Measurements from ENCODE around the gene LTB4R2. TPM values are rescaled to one million over a fixed set of nuclear protein-coding genes. Genes with fewer than 3 reads are reported as not detected.

Gene LTB4R2
- polyA plus RNA-seq, 2 of the 4 experiments (the other 2 are of a cell fraction): 5.8 to 8.6 TPM

GRCh38 chr14:24270537-24271133 is 39.3 kb upstream of the LTB4R2 start:
- peak; percentile 51 to 69 for ATAC-seq
- no peak for DNase-seq (ENCODE audit: low read depth in 1 of 2, low spot score in 1 of 2)
- Histone ChIP-seq H3K4me2 (peak overlapping the region; percentile 85), H3K4me3 (peak overlapping the region; percentile 59), H3K27ac (peak overlapping the region; percentile 89 to 97), H3K4me1 (0 out of 3 replicates have a peak, but pooled peaks cover 5% of the 10 kb centered on the region), H3K9me3 (no peaks in the 10 kb centered on the region)
- CTCF ChIA-PET: interaction anchor here (1.0 to 34.0 kb wide), 15 partner anchors 9 to 167 kb away, joined by 3 to 469 read pairs (median 5); partner anchors contain the start of genes CIDEB, DHRS1, LTB4R and LTB4R2
- no peak for FAIRE-seq
- WGBS (ENCODE audit: missing lambda C conversion rate): 24% methylated on average over 10 of the region's 13 CpGs
- POLR2A ChIA-PET: interaction anchor here (0.6 to 1.9 kb wide), 22 partner anchors 9 to 170 kb away, joined by 3 to 53 read pairs (median 4); partner anchors contain the start of genes CBLN3, CHMP4A, CIDEB and DHRS1
- TF ChIP-seq ZNF302 (CRISPR knock-in tag; IDR thresholded peaks at IDR 0.05): no peak
- TF ChIP-seq HDAC2 (IDR thresholded peaks at IDR 0.05): peak; percentile 86; the same call in 1 of the 2 replicates
- no peak for TF ChIP-seq ELK1 (IDR thresholded peaks at IDR 0.05; ENCODE audit: low read depth, low read length)
- peak; percentile 70; the same call in 1 of the 2 replicates for TF ChIP-seq CHD4 (IDR thresholded peaks at IDR 0.05; ENCODE audit: borderline replicate concordance)
- peak; percentile 89 for TF ChIP-seq KDM1A (IDR thresholded peaks at IDR 0.05; ENCODE audit: low read depth)
- TF ChIP-seq JUNB (IDR thresholded peaks at IDR 0.05): no peak

GRCh38 chr14:24271134-24271833 is 38.7 kb upstream of the LTB4R2 start, which contains the start of gene RABGGTA:
Gene RABGGTA, minus strand, starts transcription at chr14:24271597. Its CDS starts 482 bp downstream, at chr14:24271115.
- CTCF ChIA-PET: interaction anchor here (1.0 to 34.0 kb wide), 14 partner anchors 9 to 166 kb away, joined by 3 to 469 read pairs (median 5); partner anchors contain the start of genes CIDEB, DHRS1, LTB4R and LTB4R2
- H3K9me3 ChIP-seq: no peaks in the 10 kb centered on the region
- FAIRE-seq (no peak), ATAC-seq (peak; percentile 91 to 98), DNase-seq (ENCODE audit: low read depth in 1 of 2, low spot score in 1 of 2) (peak; percentile 91 to 93)
- peak within 1 kb of the TSS; percentile 59 for H3K4me3 ChIP-seq
- H3K27ac ChIP-seq: peak within 1 kb of the TSS; percentile 89 to 97
- peak within 1 kb of the TSS; percentile 85 for H3K4me2 ChIP-seq
- H3K4me1 ChIP-seq: 0 out of 3 replicates have a peak, but pooled peaks cover 5% of the 10 kb centered on the region
- POLR2A ChIA-PET: interaction anchor here (0.6 to 1.9 kb wide), 28 partner anchors 9 to 171 kb away, joined by 3 to 53 read pairs (median 4); partner anchors contain the start of genes CBLN3, CHMP4A, CIDEB and DHRS1
- 5% methylated on average over 19 of the region's 61 CpGs for WGBS (ENCODE audit: missing lambda C conversion rate)
- TF ChIP-seq EP300 (IDR thresholded peaks at IDR 0.05) (no peak), HEYL (CRISPR knock-in tag; IDR thresholded peaks at IDR 0.05) (no peak), NFE2L2 (conservative IDR thresholded peaks at IDR 0.05; ENCODE audit: low read length) (no peak), FOSL2 (IDR thresholded peaks at IDR 0.05) (no peak), FOSL2 (CRISPR knock-in tag; IDR thresholded peaks at IDR 0.05) (0 out of 2 replicates have a peak, but pooled peaks have one; percentile 25), CTCF (IDR thresholded peaks at IDR 0.05) (peak; percentile 62), REST (IDR thresholded peaks at IDR 0.05) (no peak), ATOH8 (CRISPR knock-in tag; IDR thresholded peaks at IDR 0.05; ENCODE audit: low read depth) (0 out of 2 replicates have a peak, but pooled peaks have one; percentile 31), BCL3 (IDR thresholded peaks at IDR 0.05) (peak; percentile 75; the same call in 1 of the 3 replicates), ELK1 (IDR thresholded peaks at IDR 0.05; ENCODE audit: low read depth, low read length) (no peak), CEBPB (IDR thresholded peaks at IDR 0.05) (no peak), TP53 (CRISPR knock-in tag; IDR thresholded peaks at IDR 0.05) (no peak), SREBF2 (IDR thresholded peaks at IDR 0.05) (no peak), RNF2 (IDR thresholded peaks at IDR 0.05; ENCODE audit: borderline replicate concordance, low read depth) (no peak), MAZ (IDR thresholded peaks at IDR 0.05; ENCODE audit: borderline replicate concordance, low read depth, low read length) (0 out of 2 replicates have a peak, but pooled peaks have one; percentile 74), FOSB (CRISPR knock-in tag; IDR thresholded peaks at IDR 0.05) (no peak), CBX2 (IDR thresholded peaks at IDR 0.05; ENCODE audit: borderline replicate concordance, low read depth) (no peak), RFX5 (IDR thresholded peaks at IDR 0.05) (0 out of 2 replicates have a peak, but pooled peaks have one; percentile 57)
